ENCODE results near the gene INHBB.

- TF ChIP-seq, protein P1, sequence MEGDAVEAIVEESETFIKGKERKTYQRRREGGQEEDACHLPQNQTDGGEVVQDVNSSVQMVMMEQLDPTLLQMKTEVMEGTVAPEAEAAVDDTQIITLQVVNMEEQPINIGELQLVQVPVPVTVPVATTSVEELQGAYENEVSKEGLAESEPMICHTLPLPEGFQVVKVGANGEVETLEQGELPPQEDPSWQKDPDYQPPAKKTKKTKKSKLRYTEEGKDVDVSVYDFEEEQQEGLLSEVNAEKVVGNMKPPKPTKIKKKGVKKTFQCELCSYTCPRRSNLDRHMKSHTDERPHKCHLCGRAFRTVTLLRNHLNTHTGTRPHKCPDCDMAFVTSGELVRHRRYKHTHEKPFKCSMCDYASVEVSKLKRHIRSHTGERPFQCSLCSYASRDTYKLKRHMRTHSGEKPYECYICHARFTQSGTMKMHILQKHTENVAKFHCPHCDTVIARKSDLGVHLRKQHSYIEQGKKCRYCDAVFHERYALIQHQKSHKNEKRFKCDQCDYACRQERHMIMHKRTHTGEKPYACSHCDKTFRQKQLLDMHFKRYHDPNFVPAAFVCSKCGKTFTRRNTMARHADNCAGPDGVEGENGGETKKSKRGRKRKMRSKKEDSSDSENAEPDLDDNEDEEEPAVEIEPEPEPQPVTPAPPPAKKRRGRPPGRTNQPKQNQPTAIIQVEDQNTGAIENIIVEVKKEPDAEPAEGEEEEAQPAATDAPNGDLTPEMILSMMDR (IDR thresholded peaks at IDR 0.05): peak in 5 of 7 experiments; percentile 78 to 92 (median 87)
- no peak for TF ChIP-seq POLR2A (IDR thresholded peaks at IDR 0.05)
- TF ChIP-seq EP300 (IDR thresholded peaks at IDR 0.05): no peak
- peak in 2 of 3 donors; percentile 19 to 60 for TF ChIP-seq POLR2AphosphoS5 (IDR thresholded peaks at IDR 0.05)
These were observed 32.9 kb upstream of the INHBB start for GRCh38 chr2:120312860-120313694.

All from stomach (tissue), 4 donors.